Stimulated activated CD4-positive, alpha-beta T cell treated with anti-CD3 and anti-CD28 coated beads, TNF-alpha, amount 100 ng/mL, for 24 hours (primary cell): ENCODE data around the gene SPINK13.
"Not testable (repeated sequence)": the region's sequence is repeated elsewhere in the genome, so short reads cannot be mapped to it uniquely, and the experiment has no call there.

ENCODE experiments used
- DNase-seq, 3 experiments: peaks; one replicate each; pipeline ENCODE4 v3.0.0-alpha.2; 2020; ENCODE audit warnings: low read depth in 3 of 3

Gene SPINK13, protein sequence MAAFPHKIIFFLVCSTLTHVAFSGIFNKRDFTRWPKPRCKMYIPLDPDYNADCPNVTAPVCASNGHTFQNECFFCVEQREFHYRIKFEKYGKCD

DNA sequence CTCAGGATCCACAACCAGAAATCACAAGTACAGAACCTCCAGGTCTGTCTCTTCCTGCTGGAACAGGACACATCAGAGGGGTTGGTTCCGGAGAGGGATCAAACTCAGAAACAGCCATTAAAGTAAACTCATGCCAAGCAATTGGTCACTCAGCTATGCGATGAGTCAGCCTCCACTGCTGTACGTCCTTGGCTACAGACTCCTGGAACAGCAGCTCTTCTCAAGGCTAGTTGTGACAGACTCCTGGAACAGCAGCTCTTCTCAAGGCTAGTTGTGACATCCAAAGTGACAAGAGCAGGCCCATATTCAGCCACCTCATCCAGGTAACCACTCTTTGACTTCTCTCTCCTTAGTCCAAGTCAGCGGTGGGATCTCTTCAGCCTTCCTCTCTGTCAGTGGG is at the start of gene SPINK13:
SPINK13 (plus strand) TSS at position 229 of the 400 bp plus-strand sequence. CDS start 1,279 bp downstream, outside the sequence.
- no peak for DNase-seq

DNA sequence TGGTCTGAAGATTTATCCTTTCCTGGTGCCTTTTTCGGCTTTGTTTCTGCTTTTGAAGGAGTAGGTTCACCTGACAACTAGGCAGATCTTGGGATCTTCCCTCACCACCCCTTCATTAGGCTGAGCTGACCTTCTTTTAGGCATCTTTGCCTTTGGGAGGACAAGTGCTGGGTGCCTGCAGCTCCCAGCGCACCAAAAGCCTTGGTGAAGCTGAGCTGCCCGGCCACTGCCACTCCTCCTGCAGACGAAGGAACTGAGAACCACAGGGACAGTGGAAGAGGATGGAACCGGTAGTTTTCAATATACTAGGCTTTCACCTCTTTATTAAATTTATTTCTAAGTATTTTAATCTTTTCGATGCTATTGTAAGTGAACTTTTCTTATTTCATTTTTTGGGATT is 47.1 kb upstream of the SPINK13 start:
- DNase-seq: no peak

DNA sequence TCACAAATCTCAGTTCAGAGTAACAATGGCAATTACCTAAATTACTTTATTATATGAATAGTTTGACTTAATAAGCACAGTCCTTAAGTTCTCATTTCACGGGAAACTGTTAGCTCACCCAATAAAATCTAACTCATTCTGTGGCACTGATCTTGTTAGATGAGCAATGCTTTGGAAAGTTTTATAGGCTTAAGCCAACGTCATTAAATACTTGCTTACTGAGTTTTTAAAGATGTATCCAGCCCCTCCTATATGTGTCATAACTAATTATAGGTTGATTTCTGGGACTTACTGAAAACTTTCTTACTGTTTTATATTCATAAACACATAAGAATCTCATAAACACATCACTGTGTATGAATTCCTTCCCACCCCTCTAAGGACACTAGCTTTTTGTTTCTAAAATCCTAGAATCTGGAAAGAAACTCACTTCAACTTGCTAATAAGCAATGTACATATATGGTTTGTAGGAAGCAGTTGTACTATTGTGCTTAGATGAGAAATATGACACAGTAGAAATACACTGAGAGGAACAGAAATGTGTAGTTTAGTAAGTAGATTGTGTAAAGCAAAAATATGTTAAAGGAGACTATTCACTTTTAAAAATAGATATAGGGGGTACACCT is 44.4 kb upstream of the SPINK13 start:
- no peak for DNase-seq

DNA sequence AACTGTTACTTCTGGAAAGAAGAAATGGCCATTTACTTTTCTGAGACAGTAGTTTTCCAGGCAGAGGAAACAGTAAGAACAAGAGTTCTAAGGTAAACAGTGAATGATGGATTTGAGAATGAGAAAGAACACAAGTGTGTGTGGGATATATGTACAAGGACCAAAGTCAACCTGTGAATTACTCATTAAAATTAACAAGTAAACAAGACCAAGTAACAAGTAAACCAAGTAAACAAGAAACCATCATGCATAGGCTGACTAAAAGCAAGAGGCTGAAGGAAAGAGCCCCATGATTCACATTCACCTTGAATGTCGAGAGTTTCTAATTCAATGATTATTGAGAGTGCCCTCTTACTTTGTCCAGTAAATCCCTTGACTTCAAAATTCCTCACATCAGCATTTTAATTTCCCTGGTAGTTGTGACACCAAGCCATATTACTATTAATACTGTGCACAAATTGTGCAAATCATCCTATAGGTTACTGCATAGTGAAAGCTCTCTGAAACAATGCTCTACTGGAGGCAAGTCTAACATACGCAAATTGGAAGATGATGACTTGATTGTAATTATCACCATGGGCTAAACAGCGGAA is 40.1 kb upstream of the SPINK13 start:
- DNase-seq: no peak

DNA sequence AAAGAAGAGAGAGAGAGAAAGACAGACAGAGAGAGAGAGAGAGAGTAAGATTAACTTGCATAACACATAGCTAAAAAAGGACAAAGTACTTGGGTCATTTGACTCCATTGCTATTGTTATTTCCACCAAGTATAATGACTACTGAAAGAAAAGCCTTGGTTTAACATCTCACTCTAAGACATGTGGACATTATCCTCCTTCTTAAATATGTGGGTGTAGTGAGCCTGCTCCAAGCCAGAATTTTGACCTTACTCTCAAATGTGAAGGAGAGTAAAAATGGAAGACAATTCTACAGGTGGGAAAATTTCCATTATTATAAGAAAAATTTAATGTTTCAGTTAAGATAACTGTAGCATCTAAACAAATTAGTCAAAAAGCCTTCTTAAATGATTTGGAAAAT is 38.8 kb upstream of the SPINK13 start:
- no peak for DNase-seq

DNA sequence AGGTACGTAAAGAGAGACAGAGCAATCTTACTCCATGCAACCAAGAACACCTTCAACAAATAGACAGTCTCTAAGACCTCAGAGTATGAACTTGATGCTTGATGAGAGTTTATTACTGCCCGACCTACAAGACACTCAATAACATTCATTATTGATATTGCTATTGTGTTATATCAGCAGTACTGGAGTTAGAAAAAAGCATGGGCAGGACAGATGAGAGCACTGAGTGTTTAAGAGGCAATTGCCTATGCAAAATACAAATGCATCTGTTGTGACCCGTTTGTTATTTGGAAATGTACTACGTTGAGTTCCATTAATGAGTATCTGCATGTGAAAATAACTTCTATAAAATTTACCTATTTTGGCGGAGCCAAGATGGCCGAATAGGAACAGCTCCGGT is 38.4 kb upstream of the SPINK13 start:
- DNase-seq: no peak

DNA sequence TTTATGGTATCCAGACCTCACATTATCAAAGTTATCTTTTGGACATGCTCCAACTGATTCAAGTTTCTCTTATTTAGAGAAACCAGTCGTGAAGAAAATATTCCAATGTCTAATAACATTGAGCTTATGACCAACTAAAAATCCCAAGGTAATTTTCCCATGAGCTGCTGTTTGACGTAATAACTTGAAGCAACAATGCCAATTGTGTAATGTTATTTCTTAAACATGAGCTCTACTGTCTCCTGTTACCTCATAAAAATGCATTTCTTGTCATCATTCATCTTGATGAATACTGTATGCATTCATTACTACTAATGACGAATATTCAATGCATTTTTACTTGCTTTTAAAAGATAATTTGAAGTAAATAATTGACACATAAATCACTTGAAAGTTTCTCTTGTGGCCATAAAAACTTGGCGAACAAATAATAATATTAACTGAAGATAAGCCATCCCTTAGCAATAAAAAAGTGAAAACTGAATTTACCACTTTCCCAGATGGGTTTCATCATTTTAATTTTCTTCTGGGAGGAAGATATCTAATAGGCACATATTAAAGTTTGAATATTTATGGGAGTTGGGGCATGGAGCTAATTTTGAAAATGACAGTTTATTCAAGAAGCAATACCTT is 30.7 kb upstream of the SPINK13 start:
- DNase-seq: no peak

DNA sequence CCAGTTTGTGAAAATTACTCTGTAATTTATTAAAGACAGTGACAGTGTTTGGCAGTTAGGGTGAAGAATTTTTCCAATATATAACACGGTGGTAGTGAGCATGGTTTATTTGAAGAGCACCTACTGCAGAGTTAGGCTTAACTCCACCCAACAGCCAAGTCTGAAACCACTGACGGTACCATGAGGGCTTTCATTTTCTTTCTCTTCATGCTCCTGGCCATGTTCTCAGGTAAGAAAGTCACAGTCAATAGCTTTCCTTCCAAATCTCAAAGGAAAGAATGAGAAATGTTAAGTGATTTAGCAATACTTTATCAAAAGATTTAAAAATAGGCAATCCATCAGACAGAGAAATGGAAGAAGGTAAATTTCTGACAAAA is 30.2 kb upstream of the SPINK13 start, which contains the start of gene MARCOL:
MARCOL (plus strand) TSS at position 108 of the 377 bp plus-strand sequence; CDS start at position 181, 73 bp downstream.
- DNase-seq: no peak

DNA sequence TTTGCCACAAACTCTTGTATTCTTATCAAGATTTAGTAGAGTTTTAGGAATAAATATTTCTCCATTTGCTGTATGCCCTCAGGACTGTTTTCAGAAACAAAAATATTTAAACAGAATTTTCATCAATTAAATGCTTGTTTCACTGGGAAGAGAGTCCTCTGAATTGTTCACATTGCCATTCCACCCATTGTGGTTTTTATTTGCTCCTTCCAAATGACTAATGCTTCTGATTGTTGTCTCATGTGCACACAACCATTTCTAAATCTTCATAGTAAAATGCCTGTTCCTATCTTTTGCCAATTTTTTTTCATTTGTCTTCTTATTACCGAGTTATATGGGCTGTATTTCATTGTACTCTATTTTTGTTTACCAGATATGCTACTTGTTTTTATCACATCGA is 19.7 kb upstream of the SPINK13 start:
- no peak for DNase-seq

DNA sequence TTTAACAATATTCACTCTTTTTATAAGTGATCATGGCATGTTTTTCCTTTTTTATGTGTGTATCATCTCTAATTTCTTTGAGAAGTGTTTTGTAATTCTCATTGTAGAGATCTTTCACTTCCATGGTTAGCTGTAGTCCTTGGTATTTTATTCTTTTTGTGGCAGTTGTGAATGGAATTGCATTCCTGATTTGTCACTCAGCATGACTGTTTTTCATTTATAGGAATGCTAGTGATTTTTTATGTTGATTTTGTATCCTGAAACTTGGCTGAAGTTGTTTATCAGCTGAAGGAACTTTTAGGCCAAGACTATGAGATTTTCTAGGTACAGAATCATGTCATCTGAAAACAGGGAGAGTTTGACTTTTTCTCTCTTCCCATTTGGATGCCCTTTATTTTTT is 13.1 kb upstream of the SPINK13 start:
- DNase-seq: no peak

DNA sequence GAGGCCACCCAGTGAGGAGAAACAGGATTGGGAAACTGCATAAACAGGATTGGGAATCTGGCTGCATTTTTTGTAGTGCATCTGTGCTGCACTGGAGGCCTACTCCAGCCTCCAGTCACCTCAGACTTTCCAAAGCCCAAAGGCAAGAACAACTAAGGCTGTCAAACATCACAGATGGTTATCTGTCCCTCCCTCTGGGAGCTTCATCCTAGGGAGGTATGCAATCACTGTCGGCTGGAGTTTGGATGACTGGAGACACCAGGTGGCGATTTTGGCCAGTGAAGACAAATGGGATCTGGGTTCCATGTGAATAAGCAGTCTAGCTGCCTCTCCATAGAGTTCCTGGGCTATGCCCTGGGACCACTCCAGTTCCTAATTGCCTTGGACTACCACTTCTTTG is 9.3 kb upstream of the SPINK13 start:
- no peak for DNase-seq

DNA sequence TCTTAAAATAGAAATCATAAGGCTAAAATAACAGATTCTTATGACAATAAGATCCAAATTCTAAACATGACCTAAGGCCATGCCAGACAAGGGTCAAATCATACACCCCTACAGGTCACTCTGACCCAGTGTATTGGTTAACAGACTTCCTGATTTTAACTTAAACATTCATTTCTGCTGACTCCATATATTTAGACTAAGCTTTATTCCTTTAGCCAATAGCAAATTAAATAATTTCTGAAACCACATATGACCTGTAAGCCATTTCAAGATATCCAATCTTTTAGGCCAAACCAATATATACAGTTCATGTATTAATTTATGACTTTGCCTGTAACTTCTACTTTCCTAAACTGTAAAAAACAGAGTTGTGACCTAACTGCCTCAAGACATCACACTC is 7.4 kb upstream of the SPINK13 start:
- no peak for DNase-seq

DNA sequence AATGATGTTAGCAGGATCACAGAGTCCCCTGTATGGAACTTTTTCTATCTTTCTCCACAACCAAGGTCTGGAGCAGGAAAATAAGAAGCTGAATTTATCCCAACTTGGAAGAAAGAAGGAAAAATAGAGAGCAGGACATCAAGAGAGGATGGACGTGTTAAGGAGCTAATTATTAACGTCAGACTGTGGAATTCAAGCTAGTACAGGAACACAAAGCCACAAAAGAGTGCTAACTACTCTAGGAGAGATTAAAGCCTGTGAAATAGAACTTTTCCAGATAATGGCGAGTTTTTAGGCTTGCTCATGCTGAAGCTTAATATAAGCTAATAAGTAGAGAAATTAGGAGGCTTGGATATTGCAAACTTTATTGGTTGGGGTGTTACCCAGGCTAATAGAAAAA is 632 bp upstream of the SPINK13 start:
- no peak for DNase-seq

DNA sequence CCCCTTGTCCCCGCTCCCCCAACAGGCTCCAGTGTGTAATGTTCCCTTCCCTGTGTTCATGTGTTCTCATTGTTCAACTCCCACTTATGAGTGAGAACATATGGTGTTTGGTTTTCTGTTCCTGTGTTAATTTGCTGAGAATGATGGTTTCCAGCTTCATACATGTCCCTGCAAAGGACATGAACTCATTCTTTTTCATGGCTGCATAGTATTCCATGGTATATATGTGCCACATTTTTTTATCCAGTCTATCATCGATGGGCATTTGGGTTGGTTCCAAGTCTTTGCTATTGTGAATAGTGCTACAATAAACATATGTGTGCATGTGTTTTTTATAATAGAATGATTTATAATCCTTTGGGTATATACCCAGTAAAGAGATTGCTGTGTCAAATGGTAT is 6.5 kb downstream of the SPINK13 start:
- not testable (repeated sequence) for DNase-seq

DNA sequence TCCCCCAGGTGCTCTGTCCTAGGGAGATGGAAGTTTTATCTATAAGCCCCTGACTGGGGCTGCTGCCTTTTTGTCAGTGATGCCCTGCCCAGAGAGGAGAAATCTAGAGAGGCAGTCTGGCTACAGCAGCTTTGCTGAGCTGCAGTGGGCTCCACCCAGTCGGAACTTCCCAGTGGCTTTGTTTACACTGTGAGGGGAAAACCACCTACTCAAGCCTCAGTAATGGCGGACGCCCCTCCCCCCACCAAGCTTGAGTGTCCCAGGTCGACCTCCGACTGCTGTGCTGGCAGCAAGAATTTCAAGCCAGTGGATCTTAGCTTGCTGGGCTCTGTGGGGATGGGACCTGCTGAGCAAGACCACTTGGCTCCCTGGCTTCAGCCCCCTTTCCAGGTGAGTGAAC is 12.3 kb downstream of the SPINK13 start:
- not testable (repeated sequence) for DNase-seq

DNA sequence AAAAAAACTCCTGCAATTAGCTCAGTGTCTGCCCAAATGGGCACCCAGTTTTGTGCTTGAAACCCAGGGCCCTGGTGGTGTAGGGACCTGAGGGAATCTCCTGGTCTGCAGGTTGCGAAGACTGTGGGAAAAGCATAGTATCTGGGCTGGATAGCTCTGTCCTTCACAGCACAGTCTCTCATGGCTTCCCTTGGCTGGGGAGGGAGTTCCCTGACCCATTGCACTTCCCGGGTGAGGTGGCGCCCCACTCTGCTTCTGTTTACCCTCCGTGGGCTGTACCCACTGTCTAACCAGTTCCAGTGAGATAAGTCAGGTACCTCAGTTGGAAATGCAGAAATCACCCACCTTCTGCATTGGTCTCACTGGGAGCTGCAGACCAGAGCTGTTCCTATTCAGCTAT is 12.7 kb downstream of the SPINK13 start:
- not testable (repeated sequence) for DNase-seq

DNA sequence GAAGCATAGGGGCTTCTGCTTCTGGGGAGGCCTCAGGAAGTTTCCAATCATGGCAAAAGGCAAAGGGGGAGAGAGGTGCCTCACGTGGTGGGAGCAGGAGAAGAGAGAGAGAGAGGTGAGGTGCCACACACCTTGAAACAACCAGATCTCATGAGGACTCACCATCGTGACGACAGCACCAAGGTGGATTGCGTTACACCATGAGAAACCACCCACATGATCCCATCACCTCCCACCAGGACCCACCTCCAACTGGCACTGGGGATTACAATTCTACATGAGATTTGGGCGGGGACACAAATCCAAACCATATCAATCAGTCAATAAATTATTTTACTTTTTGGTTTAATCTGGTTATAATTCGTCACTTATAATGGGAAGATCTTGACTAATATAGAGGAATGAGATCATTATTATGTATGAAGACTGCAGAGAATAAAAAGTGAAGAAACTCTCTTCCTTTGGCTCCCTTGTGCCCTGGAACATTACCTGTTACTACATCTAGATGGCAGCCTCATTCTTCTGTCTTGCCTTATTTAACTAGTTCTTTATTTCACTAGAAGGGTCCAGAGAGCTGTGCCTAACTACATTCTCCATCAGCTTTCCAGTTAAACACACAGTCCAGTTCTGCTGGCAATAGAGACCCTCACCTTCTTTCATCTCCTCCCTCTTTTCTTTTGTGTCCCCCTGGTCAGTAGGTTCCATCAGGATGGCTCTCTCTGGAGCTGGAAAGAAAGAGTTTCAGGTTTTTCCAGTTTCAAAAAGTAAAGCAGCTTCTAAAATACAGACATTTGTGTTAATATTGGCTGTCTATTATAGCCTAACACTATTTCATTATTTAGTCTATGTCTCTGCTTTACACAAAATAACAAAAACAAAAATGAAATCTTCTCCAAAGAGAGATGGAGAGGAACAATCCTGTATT is 21.9 kb downstream of the SPINK13 start:
- no peak for DNase-seq

DNA sequence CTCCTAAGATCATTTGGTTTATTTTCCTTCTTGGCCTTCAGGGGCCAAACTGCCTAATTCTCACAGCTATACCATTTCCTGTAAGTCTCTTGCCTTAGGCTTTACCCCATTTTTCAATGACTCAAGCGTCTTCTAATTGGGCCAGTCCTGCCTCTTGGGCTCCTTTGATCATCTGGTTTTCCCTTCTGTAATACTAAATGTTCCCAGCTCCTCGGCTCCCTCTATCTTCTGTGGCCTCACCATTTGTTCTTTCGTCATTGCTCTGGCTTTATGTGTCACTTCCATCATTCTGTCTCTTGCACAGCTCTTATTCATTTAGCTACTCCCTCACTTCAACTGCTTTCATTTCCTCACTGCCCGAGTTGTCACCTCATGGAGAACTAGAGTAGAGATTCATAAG is 29.1 kb downstream of the SPINK13 start:
- DNase-seq: no peak

DNA sequence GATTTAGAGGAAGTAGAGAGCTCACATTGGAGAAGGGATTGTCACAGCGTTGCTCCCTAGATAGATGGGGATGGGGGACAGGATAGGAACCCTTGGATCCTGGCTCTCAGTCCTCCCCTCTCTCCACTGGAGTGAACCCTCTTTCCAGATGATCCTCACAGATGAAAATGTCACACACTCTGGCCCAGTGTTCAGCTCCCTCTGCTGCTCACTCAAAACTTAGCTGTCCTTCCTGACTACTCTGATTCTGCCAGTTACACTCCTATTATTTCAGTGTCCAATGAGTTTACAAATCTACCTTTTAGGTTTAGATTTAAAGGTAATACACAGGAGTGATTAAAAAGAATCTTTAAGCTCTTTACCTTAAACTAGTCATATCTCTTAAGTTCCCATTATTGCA is 37.9 kb downstream of the SPINK13 start:
- no peak for DNase-seq

DNA sequence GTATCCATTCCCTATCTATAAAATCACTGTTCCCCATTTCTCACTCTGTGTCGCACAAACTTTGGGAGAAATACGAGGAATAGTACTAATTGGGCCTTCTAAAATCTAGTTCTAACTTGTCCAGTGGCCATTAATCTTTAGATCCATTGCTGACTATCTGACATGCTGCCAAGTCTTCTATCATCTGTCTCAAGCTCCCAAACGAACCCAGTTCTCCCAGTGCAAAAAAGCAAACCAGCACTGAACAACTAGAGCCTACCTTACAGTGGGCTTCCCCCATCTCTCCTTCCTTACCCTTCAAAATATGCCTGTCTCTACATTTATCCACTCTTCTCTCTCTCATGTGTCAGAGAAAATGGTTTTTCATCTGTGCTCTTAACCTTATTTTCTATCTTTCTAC is 40.4 kb downstream of the SPINK13 start:
- no peak for DNase-seq

DNA sequence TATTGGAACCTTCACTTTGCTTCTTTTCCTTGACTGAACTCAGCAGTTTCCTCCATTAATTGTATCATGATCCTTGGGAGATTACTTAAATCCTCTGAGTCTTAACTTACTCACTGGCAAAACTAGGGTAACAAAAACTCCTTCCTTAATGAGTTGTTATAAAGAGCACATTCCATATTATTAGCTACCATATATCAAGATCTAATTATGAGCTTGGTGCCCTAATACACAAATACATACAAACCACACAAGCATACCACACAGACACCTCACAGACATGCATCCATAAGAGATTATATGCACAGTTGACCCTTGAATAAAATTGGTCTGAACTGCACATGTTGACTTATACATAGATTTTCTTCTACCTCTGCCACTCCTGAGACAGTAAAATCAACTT is 41.2 kb downstream of the SPINK13 start:
- no peak for DNase-seq

DNA sequence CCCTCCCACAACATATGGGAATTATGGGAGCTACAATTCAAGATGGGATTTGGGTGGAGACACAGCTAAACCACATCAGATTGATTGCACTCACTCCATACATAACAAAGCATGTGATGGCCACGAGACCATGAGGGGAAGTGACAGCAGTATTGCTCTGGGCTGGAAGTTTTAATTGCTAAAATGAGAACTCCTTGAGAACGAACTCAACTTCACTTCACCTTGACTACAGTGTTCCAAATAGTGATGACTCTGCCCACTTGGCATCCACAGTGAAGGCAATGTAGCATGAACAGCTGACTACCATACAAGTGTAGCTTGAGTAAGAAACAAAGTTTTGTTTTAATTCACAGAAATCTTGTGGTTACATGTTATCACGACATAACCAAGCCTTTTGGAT is 42.9 kb downstream of the SPINK13 start:
- DNase-seq: no peak
